ENCODE results near the gene MATK. TPM values are rescaled to one million over a fixed set of nuclear protein-coding genes. Genes with fewer than 3 reads are reported as not detected.

The MATK gene
- total and polyA plus RNA-seq, 10 of the 15 experiments (the other 5 are each of a cell fraction or from before 2014, with no cell fraction given): 0.24 to 2.2 (median 1.1) TPM; not detected in 2

- TF ChIP-seq NFXL1 (IDR thresholded peaks at IDR 0.05; ENCODE audit: borderline replicate concordance): no peak
- TF ChIP-seq IRF3 (IDR thresholded peaks at IDR 0.05): no peak
- peak; percentile 87 for TF ChIP-seq RELA (IDR thresholded peaks at IDR 0.05; ENCODE audit: borderline replicate concordance, partially characterized antibody)
- TF ChIP-seq SKIL (IDR thresholded peaks at IDR 0.05; ENCODE audit: low read depth, poor library complexity, severe bottlenecking): peak; percentile 13
- no peak for TF ChIP-seq MTA3 (IDR thresholded peaks at IDR 0.05; ENCODE audit: borderline replicate concordance, low read length)
- 0 out of 4 replicates have a peak, but pooled peaks of 1 of the 2 experiments have one; percentile 21 for TF ChIP-seq IKZF2 (IDR thresholded peaks at IDR 0.05)
- peak; percentile 51 for TF ChIP-seq NKRF (conservative IDR thresholded peaks at IDR 0.05)
- peak; percentile 83 for TF ChIP-seq SIX5 (IDR thresholded peaks at IDR 0.05; ENCODE audit: low read depth, low read length, severe bottlenecking)
- TF ChIP-seq HCFC1 (IDR thresholded peaks at IDR 0.05; ENCODE audit: low read length): peak; percentile 93
- peak; percentile 89 for TF ChIP-seq ZBTB40 (IDR thresholded peaks at IDR 0.05; ENCODE audit: borderline replicate concordance)
- TF ChIP-seq CREM (IDR thresholded peaks at IDR 0.05; ENCODE audit: low read depth): peak; percentile 97
- TF ChIP-seq MXI1 (IDR thresholded peaks at IDR 0.05; ENCODE audit: low read depth, low read length): peak; percentile 79; the same call in 1 of the 2 replicates
- TF ChIP-seq ZNF592 (IDR thresholded peaks at IDR 0.05): no peak
- peak; percentile 95 for TF ChIP-seq POLR2AphosphoS5 (IDR thresholded peaks at IDR 0.05; ENCODE audit: low read length)
Measured at GRCh38 chr19:3762501-3763459, 23.4 kb downstream of the MATK start, which contains the start of gene MRPL54 (continued).

All from GM12878 (cell line).